ENCODE measurements around the gene LYRM4. TPM values are rescaled to one million over a fixed set of nuclear protein-coding genes. Genes with fewer than 3 reads are reported as not detected.

Gene LYRM4
- polyA plus RNA-seq, 1 donor (not counting 4 experiments of a cell fraction or from before 2014, with no cell fraction given), result 41.1 TPM

- peaks cover 2% of the 10 kb centered on the region for H3K79me2 ChIP-seq (ENCODE audit: control insufficient read depth, insufficient read depth, low read length)
- H3K9me1 ChIP-seq (ENCODE audit: control insufficient read depth, extremely low read depth, insufficient read depth, low read length), result no peaks in the 10 kb centered on the region
- no peaks in the 10 kb centered on the region for H4K20me1 ChIP-seq (ENCODE audit: control insufficient read depth, extremely low read depth, insufficient read depth, low read length)
- peaks cover 36% of the 10 kb centered on the region for H3K4me1 ChIP-seq (ENCODE audit: control insufficient read depth, extremely low read depth, insufficient read depth, low read length)
- TF ChIP-seq EZH2 (IDR thresholded peaks at IDR 0.05; ENCODE audit: low read length), result no peak
- no peak for TF ChIP-seq CTCF (optimal IDR thresholded peaks at IDR 0.05 in 1 of 3, IDR thresholded peaks at IDR 0.05 in 1 of 3, conservative IDR thresholded peaks at IDR 0.05 in 1 of 3; ENCODE audit: extremely low read depth in 1 of 3, insufficient read depth in 2 of 3, low read length in 3 of 3)
- dilution Hi-C loops (cut with MboI; ENCODE audit: extremely low pct_ligation_motif_present, low sequenced_read_pairs), result no loop called here
- no peak overlapping the region for H3K9ac ChIP-seq (ENCODE audit: control insufficient read depth, extremely low read depth, insufficient read depth, low read length)
- no peaks in the 10 kb centered on the region for H3K27me3 ChIP-seq (ENCODE audit: control insufficient read depth, extremely low read depth, insufficient read depth, low read length)
- no peak overlapping the region for H3K4me3 ChIP-seq (ENCODE audit: control insufficient read depth in 2 of 3, extremely low read depth in 1 of 3, insufficient read depth in 2 of 3, low read depth in 1 of 3, low read length in 3 of 3)
- FAIRE-seq, result no peak
- no peak overlapping the region for H3K27ac ChIP-seq (ENCODE audit: control insufficient read depth, insufficient read depth, low read length)
- no peak for DNase-seq (ENCODE audit: low read depth, low spot score)
- no peak overlapping the region for H2AFZ ChIP-seq (ENCODE audit: control insufficient read depth, low read length)
- no peak overlapping the region for H3K4me2 ChIP-seq (ENCODE audit: control insufficient read depth, extremely low read depth, insufficient read depth, low read depth, low read length)
- H3K36me3 ChIP-seq (ENCODE audit: control insufficient read depth in 2 of 2, extremely low read depth in 1 of 2, insufficient read depth in 2 of 2, low read length in 2 of 2), result peaks cover 2% of the 10 kb centered on the region in 2 experiments
- H3K9me3 ChIP-seq (ENCODE audit: control insufficient read depth, low read depth, low read length), result no peaks in the 10 kb centered on the region
Measured at GRCh38 chr6:5201271-5201670, 59.5 kb downstream of the LYRM4 start.

- H3K27ac ChIP-seq (ENCODE audit: control insufficient read depth, insufficient read depth, low read length), result no peak overlapping the region
- FAIRE-seq, result no peak
- H3K4me3 ChIP-seq (ENCODE audit: control insufficient read depth in 2 of 3, extremely low read depth in 1 of 3, insufficient read depth in 2 of 3, low read depth in 1 of 3, low read length in 3 of 3), result no peak overlapping the region
- H4K20me1 ChIP-seq (ENCODE audit: control insufficient read depth, extremely low read depth, insufficient read depth, low read length), result no peaks in the 10 kb centered on the region
- no peak overlapping the region for H3K4me2 ChIP-seq (ENCODE audit: control insufficient read depth, extremely low read depth, insufficient read depth, low read depth, low read length)
- TF ChIP-seq EZH2 (IDR thresholded peaks at IDR 0.05; ENCODE audit: low read length) (no peak), CTCF (optimal IDR thresholded peaks at IDR 0.05 in 1 of 3, IDR thresholded peaks at IDR 0.05 in 1 of 3, conservative IDR thresholded peaks at IDR 0.05 in 1 of 3; ENCODE audit: extremely low read depth in 1 of 3, insufficient read depth in 2 of 3, low read length in 3 of 3) (no peak)
- peaks cover 24% of the 10 kb centered on the region for H3K4me1 ChIP-seq (ENCODE audit: control insufficient read depth, extremely low read depth, insufficient read depth, low read length)
- H3K9me3 ChIP-seq (ENCODE audit: control insufficient read depth, low read depth, low read length), result no peaks in the 10 kb centered on the region
- no peak overlapping the region for H3K9ac ChIP-seq (ENCODE audit: control insufficient read depth, extremely low read depth, insufficient read depth, low read length)
- peaks cover 0 to 2% of the 10 kb centered on the region in 2 experiments for H3K36me3 ChIP-seq (ENCODE audit: control insufficient read depth in 2 of 2, extremely low read depth in 1 of 2, insufficient read depth in 2 of 2, low read length in 2 of 2)
- H3K9me1 ChIP-seq (ENCODE audit: control insufficient read depth, extremely low read depth, insufficient read depth, low read length), result no peaks in the 10 kb centered on the region
- H2AFZ ChIP-seq (ENCODE audit: control insufficient read depth, low read length), result no peak overlapping the region
- no peaks in the 10 kb centered on the region for H3K79me2 ChIP-seq (ENCODE audit: control insufficient read depth, insufficient read depth, low read length)
- no peaks in the 10 kb centered on the region for H3K27me3 ChIP-seq (ENCODE audit: control insufficient read depth, extremely low read depth, insufficient read depth, low read length)
- dilution Hi-C loops (cut with MboI; ENCODE audit: extremely low pct_ligation_motif_present, low sequenced_read_pairs), result no loop called here
- DNase-seq (ENCODE audit: low read depth, low spot score), result no peak
Measured at GRCh38 chr6:5199702-5200101, 61.0 kb downstream of the LYRM4 start.
